AG09319 (cell line): ENCODE measurements around the gene SHQ1.

Experiments used
- DNase-seq: peaks from one replicate; pipeline ENCODE4 v3.0.0-alpha.2; 2010; ENCODE audit warnings: low read depth; ENCODE audit errors: extremely low read depth
- TF ChIP-seq, protein P1 (sequence below): IDR thresholded peaks from 2 replicates; pipeline ENCODE4 v1.5.1; 2011; ENCODE audit warnings: low read depth, mild to moderate bottlenecking, inconsistent platforms, low read length, moderate library complexity

The SHQ1 gene

DNA sequence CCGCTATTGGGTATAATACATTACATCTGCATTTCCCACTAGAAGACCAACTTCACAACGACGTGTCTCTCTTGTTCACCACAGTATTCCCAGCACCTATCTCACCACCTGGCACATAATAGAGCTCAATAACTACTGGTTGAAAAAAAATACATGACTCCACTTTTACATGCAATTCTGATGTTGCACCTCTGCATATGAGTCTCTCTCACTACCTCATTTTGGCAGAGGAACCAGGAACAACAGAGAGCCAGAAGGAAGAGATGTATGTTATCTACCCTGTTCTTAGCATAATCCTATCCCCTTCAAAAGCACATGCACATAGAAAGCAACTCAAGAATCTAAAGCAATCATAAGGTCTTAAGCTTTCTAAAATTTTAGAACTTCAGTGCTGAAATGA is 61.6 kb downstream of the SHQ1 start:
- TF ChIP-seq, protein P1, sequence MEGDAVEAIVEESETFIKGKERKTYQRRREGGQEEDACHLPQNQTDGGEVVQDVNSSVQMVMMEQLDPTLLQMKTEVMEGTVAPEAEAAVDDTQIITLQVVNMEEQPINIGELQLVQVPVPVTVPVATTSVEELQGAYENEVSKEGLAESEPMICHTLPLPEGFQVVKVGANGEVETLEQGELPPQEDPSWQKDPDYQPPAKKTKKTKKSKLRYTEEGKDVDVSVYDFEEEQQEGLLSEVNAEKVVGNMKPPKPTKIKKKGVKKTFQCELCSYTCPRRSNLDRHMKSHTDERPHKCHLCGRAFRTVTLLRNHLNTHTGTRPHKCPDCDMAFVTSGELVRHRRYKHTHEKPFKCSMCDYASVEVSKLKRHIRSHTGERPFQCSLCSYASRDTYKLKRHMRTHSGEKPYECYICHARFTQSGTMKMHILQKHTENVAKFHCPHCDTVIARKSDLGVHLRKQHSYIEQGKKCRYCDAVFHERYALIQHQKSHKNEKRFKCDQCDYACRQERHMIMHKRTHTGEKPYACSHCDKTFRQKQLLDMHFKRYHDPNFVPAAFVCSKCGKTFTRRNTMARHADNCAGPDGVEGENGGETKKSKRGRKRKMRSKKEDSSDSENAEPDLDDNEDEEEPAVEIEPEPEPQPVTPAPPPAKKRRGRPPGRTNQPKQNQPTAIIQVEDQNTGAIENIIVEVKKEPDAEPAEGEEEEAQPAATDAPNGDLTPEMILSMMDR, result no peak
- DNase-seq, result no peak

DNA sequence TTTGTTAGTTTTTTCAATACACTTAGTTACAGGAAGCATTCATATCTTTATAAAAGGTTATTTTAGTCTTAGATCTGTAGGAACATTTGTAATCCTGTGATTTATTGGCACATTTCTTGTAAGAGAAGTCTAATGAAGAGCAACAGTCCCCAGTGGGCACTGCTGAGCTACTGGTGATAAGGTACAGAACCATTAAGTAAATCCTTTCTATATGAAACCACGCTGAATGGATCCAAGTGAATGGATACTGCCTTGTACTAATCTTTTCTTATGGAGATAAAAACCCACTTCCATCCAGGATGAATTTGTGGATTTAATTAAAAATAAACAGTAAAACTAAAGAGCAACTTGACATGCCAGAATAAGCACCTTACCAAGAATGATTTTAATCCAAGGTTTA is 64.0 kb downstream of the SHQ1 start:
- TF ChIP-seq, protein P1, result no peak
- no peak for DNase-seq

DNA sequence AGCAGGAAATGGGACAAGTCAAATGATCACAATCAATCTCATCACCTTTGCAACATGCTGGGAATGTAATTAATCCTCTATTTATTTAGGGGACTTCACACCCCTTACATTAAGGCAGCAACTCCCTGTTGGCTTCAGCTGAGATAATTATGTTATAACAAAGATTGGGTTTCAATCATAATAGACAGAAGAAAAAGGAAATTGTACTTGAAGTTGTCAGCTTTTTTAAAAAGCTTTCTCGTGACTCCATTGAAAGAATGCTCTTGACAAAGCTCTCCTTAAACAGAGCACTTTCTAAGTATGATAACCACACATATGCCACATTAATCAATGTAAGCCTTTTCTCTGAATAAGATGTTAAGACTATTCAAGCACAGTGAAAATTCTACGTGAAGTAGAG is 65.7 kb downstream of the SHQ1 start:
- DNase-seq, result no peak
- TF ChIP-seq, protein P1, result no peak

DNA sequence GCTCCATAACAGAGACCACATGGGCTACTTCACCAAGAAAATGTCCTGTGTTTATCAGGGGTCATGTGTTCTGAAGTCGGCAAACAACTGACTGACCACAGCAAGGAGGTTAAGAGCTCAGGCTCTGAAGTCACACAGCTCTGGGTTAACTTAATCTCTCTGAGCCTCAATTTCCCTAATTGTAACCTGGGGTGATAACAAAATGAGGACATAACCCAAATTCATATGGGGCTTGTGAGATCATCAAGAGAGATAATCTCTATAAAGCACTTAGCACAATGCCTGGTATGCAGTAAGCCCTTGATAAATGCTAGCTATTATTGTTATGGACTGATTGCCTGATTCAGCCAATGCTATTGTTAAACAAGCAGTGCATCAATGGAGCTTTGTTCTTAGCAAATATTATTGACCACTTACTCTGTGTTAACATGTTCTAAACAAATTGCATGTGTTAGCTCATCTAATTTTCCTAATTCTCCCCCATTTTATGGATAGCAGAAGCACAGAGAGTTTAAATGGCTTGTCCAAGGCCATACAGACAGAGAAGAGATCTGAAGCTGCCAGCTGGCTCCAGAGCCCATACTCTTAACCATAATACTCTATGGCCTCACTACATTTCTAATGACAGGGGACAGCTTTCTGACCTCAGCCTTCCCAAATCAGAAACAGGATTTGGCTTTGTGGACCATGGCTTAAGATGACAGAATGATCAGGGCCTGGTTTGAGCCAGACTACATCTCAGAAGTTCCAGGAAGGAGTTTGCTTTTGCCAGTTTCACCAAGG is 78.3 kb downstream of the SHQ1 start:
- TF ChIP-seq, protein P1, result no peak
- DNase-seq, result no peak

DNA sequence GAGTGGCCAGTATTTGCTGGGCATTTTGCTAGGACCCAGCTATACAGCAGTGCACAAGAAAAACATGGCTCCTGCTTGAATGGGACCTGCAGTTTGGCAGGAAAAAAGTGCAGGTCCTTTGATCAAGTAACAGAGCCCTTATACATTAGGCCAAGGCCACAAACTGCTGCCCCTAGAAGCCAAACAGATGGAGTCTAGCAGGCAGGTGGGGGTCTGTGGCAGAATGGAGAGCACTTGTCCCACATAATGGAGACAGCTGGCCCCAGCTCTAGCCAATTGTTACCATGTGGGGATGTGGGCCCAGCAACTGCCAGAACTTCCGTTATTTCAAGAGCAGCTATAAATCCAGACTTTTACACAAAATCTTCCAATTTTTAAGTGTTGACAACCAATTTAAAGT is 79.3 kb downstream of the SHQ1 start:
- DNase-seq, result no peak

DNA sequence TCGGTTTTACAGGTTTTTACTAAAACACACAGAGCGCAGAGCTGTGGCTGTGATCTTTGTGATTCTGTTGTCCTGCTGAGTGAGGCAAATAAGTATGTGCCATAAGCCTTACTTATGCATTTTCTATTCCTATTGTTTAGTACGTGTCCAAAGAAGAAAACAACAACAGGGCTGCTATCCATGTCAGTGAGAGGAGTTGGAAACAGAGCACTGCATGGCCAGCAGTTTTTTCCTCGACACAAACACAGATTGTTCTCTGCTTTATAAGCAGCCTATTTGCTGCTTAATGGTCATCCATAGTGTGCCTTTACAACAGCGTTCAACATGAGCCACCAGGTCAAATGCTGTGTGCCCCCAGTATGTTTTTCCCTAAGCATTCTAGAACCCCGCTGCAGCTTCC is 79.8 kb downstream of the SHQ1 start:
- TF ChIP-seq, protein P1, result no peak

More for the DNA sequence above, 79.3 kb downstream of the SHQ1 start:
- TF ChIP-seq, protein P1, result no peak

DNA sequence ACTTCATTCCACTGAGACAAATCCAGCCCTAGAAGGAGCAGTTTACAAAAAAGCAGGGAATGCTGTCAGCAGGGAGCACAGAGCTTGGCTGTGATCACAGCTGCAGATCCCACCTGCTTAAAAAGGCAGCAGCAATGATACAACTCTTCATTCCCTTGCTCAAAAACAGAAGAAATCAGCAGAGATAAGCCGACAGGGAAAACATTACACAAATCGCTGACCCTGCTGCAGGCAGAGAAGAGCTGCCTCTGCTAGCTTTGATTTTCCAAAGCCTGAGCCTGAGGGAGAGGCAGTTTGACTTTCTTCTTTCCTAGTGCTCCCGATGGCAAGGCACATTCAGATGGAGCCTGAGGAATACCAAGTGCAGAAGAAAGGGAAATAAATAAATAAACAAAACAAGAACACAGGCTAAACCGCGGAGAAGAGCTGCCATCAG is 80.2 kb downstream of the SHQ1 start:
- TF ChIP-seq, protein P1, result no peak
- no peak for DNase-seq

More for the DNA sequence above, 79.8 kb downstream of the SHQ1 start:
- no peak for DNase-seq
